HepG2 (cell line): ENCODE measurements around the gene CEP68. TPM values are rescaled to one million over a fixed set of nuclear protein-coding genes. Genes with fewer than 3 reads are reported as not detected.

Experiments
- CENPT ChIP-seq: sonication (generic); formaldehyde crosslinking; IDR thresholded peaks from 2 replicates; pipeline ENCODE4 v1.8.0; 2022; ENCODE audit warnings: low read depth, mild to moderate bottlenecking, moderate library complexity, missing genetic modification reagents
- HNF4G ChIP-seq, 2 experiments: sonication (generic) in 1 of 2; formaldehyde crosslinking in 1 of 2; IDR thresholded peaks; 2 replicates each; pipeline versions ENCODE4 v1.4.0 to v1.6.1; 2011 to 2020; ENCODE audit warnings: borderline replicate concordance in 2 of 2, low read depth in 2 of 2, mild to moderate bottlenecking in 2 of 2, low read length in 1 of 2, missing genetic modification reagents in 1 of 2, moderate library complexity in 1 of 2
- KLF12 ChIP-seq: sonication (generic); formaldehyde crosslinking; IDR thresholded peaks from 2 replicates; pipeline ENCODE4 v1.4.0; 2020; ENCODE audit warnings: missing genetic modification reagents, borderline replicate concordance
- KMT2B ChIP-seq: IDR thresholded peaks from 2 replicates; pipeline ENCODE4 v1.6.1; 2016; ENCODE audit warnings: missing genetic modification reagents, missing compliant biosample characterization
- MIER2 ChIP-seq: IDR thresholded peaks from 2 replicates; pipeline ENCODE4 v1.6.1; 2016; ENCODE audit warnings: missing biosample characterization, missing genetic modification reagents
- NCOA2 ChIP-seq: sonication (generic); formaldehyde crosslinking; IDR thresholded peaks from 2 replicates; pipeline ENCODE4 v1.8.0; 2022; ENCODE audit warnings: inconsistent platforms
- NFE2 ChIP-seq: sonication (generic); formaldehyde crosslinking; IDR thresholded peaks from 2 replicates; pipeline ENCODE4 v1.4.0; 2020; ENCODE audit warnings: missing genetic modification reagents
- NFYC ChIP-seq: IDR thresholded peaks from 2 replicates; pipeline ENCODE4 v1.6.1; 2016; ENCODE audit warnings: missing genetic modification reagents, missing compliant biosample characterization
- NR2F1 ChIP-seq, 2 experiments: fragments of 450-650 bp in 1 of 2; formaldehyde crosslinking in 1 of 2; IDR thresholded peaks; 2 replicates each; pipeline versions ENCODE4 v1.5.0 to v1.6.1; 2016 to 2020; ENCODE audit warnings: mild to moderate bottlenecking in 1 of 2, missing compliant biosample characterization in 1 of 2, missing genetic modification reagents in 1 of 2, moderate library complexity in 1 of 2
- PHF20 ChIP-seq: sonication (generic); formaldehyde crosslinking; IDR thresholded peaks from 2 replicates; pipeline ENCODE4 v1.5.0; 2020; ENCODE audit warnings: mild to moderate bottlenecking, missing genetic modification reagents
- SP4 ChIP-seq: sonication (generic); formaldehyde crosslinking; IDR thresholded peaks from 2 replicates; pipeline ENCODE4 v1.8.1; 2023; ENCODE audit warnings: mild to moderate bottlenecking, missing genetic modification reagents
- SRSF4 ChIP-seq: fragments of 200-400 bp; formaldehyde crosslinking; IDR thresholded peaks from one replicate; pipeline ENCODE4 v1.6.1; 2018; ENCODE audit warnings: mild to moderate bottlenecking, low read depth, low read length, moderate library complexity; ENCODE audit not compliant: poor library complexity, severe bottlenecking
- SYNCRIP ChIP-seq: fragments of 200-400 bp; formaldehyde crosslinking; IDR thresholded peaks from 2 replicates; pipeline ENCODE4 v1.6.1; 2018; ENCODE audit warnings: mild to moderate bottlenecking, low read depth, low read length; ENCODE audit not compliant: insufficient read depth
- TAF1 ChIP-seq: sonication (generic); formaldehyde crosslinking; IDR thresholded peaks from 2 replicates; pipeline ENCODE4 v1.4.0; 2020; ENCODE audit warnings: missing genetic modification reagents
- TFDP1 ChIP-seq: IDR thresholded peaks from 2 replicates; pipeline ENCODE4 v1.6.1; 2016; ENCODE audit warnings: missing compliant biosample characterization, missing genetic modification reagents, borderline replicate concordance
- ZC3H13 ChIP-seq: sonication (generic); formaldehyde crosslinking; IDR thresholded peaks from 2 replicates; pipeline ENCODE4 v1.8.1; 2023; ENCODE audit warnings: mild to moderate bottlenecking, missing genetic modification reagents, moderate library complexity
- ZNF136 ChIP-seq: sonication (generic); formaldehyde crosslinking; IDR thresholded peaks from 2 replicates; pipeline ENCODE4 v1.8.1; 2022; ENCODE audit warnings: low read depth, mild to moderate bottlenecking, moderate library complexity, missing genetic modification reagents
- ZNF414 ChIP-seq: sonication (generic); formaldehyde crosslinking; IDR thresholded peaks from 2 replicates; pipeline ENCODE4 v1.5.0; 2020; ENCODE audit warnings: missing genetic modification reagents
- ZNF510 ChIP-seq: sonication (generic); formaldehyde crosslinking; IDR thresholded peaks from 2 replicates; pipeline ENCODE4 v1.4.0; 2020; ENCODE audit warnings: low read depth, mild to moderate bottlenecking, missing genetic modification reagents
- ZNF646 ChIP-seq: sonication (generic); formaldehyde crosslinking; IDR thresholded peaks from 2 replicates; pipeline ENCODE4 v1.9.0; 2021; ENCODE audit warnings: mild to moderate bottlenecking, missing genetic modification reagents
- ZNF720 ChIP-seq: sonication (generic); formaldehyde crosslinking; IDR thresholded peaks from 2 replicates; pipeline ENCODE4 v1.4.0; 2020; ENCODE audit warnings: missing genetic modification reagents
- polyA plus RNA-seq, 8 experiments: library from polyadenylated mRNA; depleted of rRNA in 3 of 8; stranded (reverse) in 7 of 8; unstranded in 1 of 8; fragments of >200 nt; fragmentation: Illumina TruSeq in 4 of 8; extraction: Trizol in 4 of 8; gene quantifications; 2 replicates each; pipeline versions ENCODE4 v1.2.1 to v1.2.3, GENCODE V29; 2011 to 2016; ENCODE audit warnings: low read depth in 4 of 8, missing spikeins in 1 of 8, mixed read lengths in 1 of 8; ENCODE audit not compliant: insufficient read depth in 1 of 8
- total RNA-seq, 5 experiments: library from RNA; depleted of rRNA; stranded (reverse); fragments of >200 nt; fragmentation: Illumina TruSeq; extraction: Trizol; gene quantifications; 2 replicates each; pipeline ENCODE4 v1.2.3, GENCODE V29; 2016; ENCODE audit warnings: low read depth in 1 of 5

The CEP68 gene
- total and polyA plus RNA-seq, 2 of the 13 experiments (the other 11 are each of a cell fraction or from before 2014, with no cell fraction given) = 5.7 to 9.3 TPM

- TF ChIP-seq ZNF646 = 0 out of 2 replicates have a peak, but pooled peaks have one; percentile 6
- no peak for TF ChIP-seq TAF1 (CRISPR knock-in tag)
- no peak for TF ChIP-seq KMT2B
- TF ChIP-seq KLF12 = no peak
- peak; percentile 96 for TF ChIP-seq HNF4G (IDR thresholded peaks at IDR 0.05; ENCODE audit: borderline replicate concordance, low read depth, low read length)
- TF ChIP-seq HNF4G (CRISPR knock-in tag; IDR thresholded peaks at IDR 0.05; ENCODE audit: borderline replicate concordance, low read depth) = peak; percentile 91
- no peak for TF ChIP-seq ZNF414 (CRISPR knock-in tag)
- no peak for TF ChIP-seq CENPT (CRISPR knock-in tag)
- TF ChIP-seq PHF20 = no peak
- TF ChIP-seq SRSF4 = no peak
- peak; percentile 74 for TF ChIP-seq MIER2 (CRISPR knock-in tag)
- no peak for TF ChIP-seq TFDP1 (CRISPR knock-in tag)
- no peak for TF ChIP-seq ZC3H13 (CRISPR knock-in tag)
- TF ChIP-seq NFE2 (CRISPR knock-in tag) = no peak
- no peak for TF ChIP-seq SYNCRIP
- no peak for TF ChIP-seq ZNF720 (CRISPR knock-in tag)
- peak; percentile 53 to 77; a peak in 3 of 4 replicates for TF ChIP-seq NR2F1 (CRISPR knock-in tag; IDR thresholded peaks at IDR 0.05)
- peak; percentile 23; the same call in 1 of the 2 replicates for TF ChIP-seq NCOA2 (CRISPR knock-in tag)
- no peak; the same call in 1 of the 2 replicates for TF ChIP-seq ZNF510 (CRISPR knock-in tag)
- TF ChIP-seq ZNF136 (CRISPR knock-in tag) = no peak
- TF ChIP-seq NFYC (CRISPR knock-in tag) = no peak
- no peak for TF ChIP-seq SP4 (CRISPR knock-in tag)
Observed at GRCh38 chr2:65054749-65055421, 1.3 kb upstream of the CEP68 start (continued).
